B cell (primary cell): ENCODE measurements around the gene TMEM132E. TPM values are rescaled to one million over a fixed set of nuclear protein-coding genes. Genes with fewer than 3 reads are reported as not detected.

Source experiments
- ATAC-seq: fragments of 200-7000 bp; cut with Tn5 transposase; one replicate; pipeline ENCODE4 v1.10.0; 2021; ENCODE audit warnings: low read depth, mild to moderate bottlenecking, moderate number of reproducible peaks, moderate library complexity
- CTCF ChIA-PET: fragments of 350-600 bp; sonication (Branson Sonifier 250); formaldehyde crosslinking; loops from one replicate; lab custom pipeline; 2021; ENCODE audit warnings: antibody characterized with exemption, inconsistent platforms; lab: Charles Lee
- POLR2A ChIA-PET: fragments of 350-600 bp; sonication (Branson Sonifier 250); formaldehyde crosslinking; loops from one replicate; lab custom pipeline; 2021; ENCODE audit warnings: antibody characterized with exemption; lab: Charles Lee
- DNase-seq: peaks from one replicate; pipeline ENCODE4 v3.0.0; 2013
- H2AFZ ChIP-seq: 2 replicates; pipeline ENCODE4 v1.6.1; 2012; ENCODE audit warnings: mild to moderate bottlenecking, low read depth, low read length; ENCODE audit not compliant: insufficient read depth, poor library complexity, severe bottlenecking
- H3K27ac ChIP-seq, 2 donors: 1 replicate in 1 of 2; 2 replicates in 1 of 2; pipeline ENCODE4 v1.5.1; 2012 to 2013; ENCODE audit warnings: low read length in 2 of 2, mild to moderate bottlenecking in 2 of 2, moderate library complexity in 1 of 2
- H3K27me3 ChIP-seq, 4 experiments: fragments of 200-600 bp in 1 of 4; sonication (generic) in 1 of 4; replicated peaks in 1 of 4; 1 replicate in 2 of 4; 2 replicates in 2 of 4; pipeline versions ENCODE4 v1.6.1 to v1.7.0; 2013 to 2016; ENCODE audit warnings: low read length in 3 of 4, mild to moderate bottlenecking in 2 of 4, mixed read lengths in 1 of 4, moderate library complexity in 1 of 4; ENCODE audit not compliant: insufficient read depth in 4 of 4, control insufficient read depth in 3 of 4; ENCODE audit errors: control extremely low read depth in 1 of 4
- H3K36me3 ChIP-seq, 2 experiments: replicated peaks in 1 of 2; 1 replicate in 1 of 2; 2 replicates in 1 of 2; pipeline versions ENCODE4 v1.6.1 to v1.7.1; 2013; ENCODE audit warnings: low read length in 1 of 2; ENCODE audit not compliant: insufficient read depth in 2 of 2, control insufficient read depth in 1 of 2; ENCODE audit errors: control extremely low read depth in 1 of 2, extremely low read depth in 1 of 2
- H3K4me1 ChIP-seq, 2 donors: fragments of 200-600 bp in 1 of 2; sonication (generic) in 1 of 2; 1 replicate in 1 of 2; 2 replicates in 1 of 2; pipeline versions ENCODE4 v1.5.1 to v1.6.1; 2013 to 2017; ENCODE audit warnings: low read length in 2 of 2; ENCODE audit not compliant: control insufficient read depth in 2 of 2, insufficient read depth in 2 of 2
- H3K4me2 ChIP-seq: replicated peaks from 2 replicates; pipeline ENCODE3; 2012; ENCODE audit warnings: mild to moderate bottlenecking, low read depth, low read length; ENCODE audit not compliant: poor library complexity, severe bottlenecking
- H3K4me3 ChIP-seq, 5 experiments: fragments of 200-600 bp in 1 of 5; sonication (generic) in 1 of 5; 1 replicate in 3 of 5; 2 replicates in 2 of 5; pipeline versions ENCODE4 v1.5.1 to v1.7.0; 2011 to 2016; ENCODE audit warnings: low read length in 4 of 5, mild to moderate bottlenecking in 4 of 5, low read depth in 2 of 5, control low read depth in 1 of 5, moderate library complexity in 1 of 5; ENCODE audit not compliant: insufficient read depth in 1 of 5; ENCODE audit errors: control extremely low read depth in 1 of 5, extremely low read depth in 1 of 5
- H3K79me2 ChIP-seq: fragments of 200-600 bp; sonication (generic); one replicate; pipeline ENCODE4 v1.6.0; 2016; ENCODE audit warnings: low read length; ENCODE audit not compliant: control insufficient read depth, insufficient read depth
- H3K9ac ChIP-seq: fragments of 200-600 bp; sonication (generic); 2 replicates; pipeline ENCODE4 v1.6.1; 2017; ENCODE audit warnings: mild to moderate bottlenecking, low read length, moderate library complexity
- H3K9me3 ChIP-seq, 3 donors: one replicate each; pipeline versions ENCODE4 v1.6.1 to v1.7.1; 2013; ENCODE audit warnings: low read length in 2 of 3; ENCODE audit not compliant: control insufficient read depth in 2 of 3, insufficient read depth in 1 of 3; ENCODE audit errors: control extremely low read depth in 1 of 3
- H4K20me1 ChIP-seq: 2 replicates; pipeline ENCODE4 v1.6.0; 2012; ENCODE audit warnings: mild to moderate bottlenecking, low read length; ENCODE audit not compliant: insufficient read depth, control insufficient read depth, poor library complexity, severe bottlenecking
- H3K27ac Mint-ChIP-seq: one replicate; pipeline ENCODE4 v1.8.0; 2021; ENCODE audit warnings: mixed read lengths
- H3K27me3 Mint-ChIP-seq: one replicate; pipeline ENCODE4 v1.8.0; 2021; ENCODE audit warnings: mixed read lengths
- H3K4me1 Mint-ChIP-seq: one replicate; pipeline ENCODE4 v1.8.0; 2021; ENCODE audit warnings: mixed read lengths
- H3K4me3 Mint-ChIP-seq: one replicate; pipeline ENCODE4 v1.8.0; 2021; ENCODE audit warnings: mixed read lengths
- H3K9me3 Mint-ChIP-seq: one replicate; pipeline ENCODE4 v1.8.0; 2022; ENCODE audit warnings: mixed read lengths; ENCODE audit not compliant: insufficient read depth
- EZH2 ChIP-seq: IDR thresholded peaks from 2 replicates; pipeline ENCODE4 v1.6.1; 2012; ENCODE audit warnings: borderline replicate concordance, low read depth, mild to moderate bottlenecking, moderate library complexity, low read length; ENCODE audit not compliant: insufficient read depth, poor library complexity, severe bottlenecking
- WGBS: methylation state at CpG from one replicate; pipeline ENCODE4 v1.1.5; 2013; ENCODE audit warnings: missing lambda C conversion rate; ENCODE audit not compliant: insufficient coverage; 5-methylcytosine and 5-hydroxymethylcytosine counted together
- intact Hi-C: fragments of 100-400 bp; cut with micrococcal nuclease; formaldehyde crosslinking; loops from one replicate; pipeline ENCODE4 v1.10.0; 2022
- polyA plus RNA-seq: library from polyadenylated mRNA; depleted of rRNA; stranded (reverse); fragments of >200 nt; gene quantifications from 2 replicates; pipeline ENCODE4 v1.2.3, GENCODE V29; 2012
- total RNA-seq, 2 donors: library from RNA; stranded (reverse); fragments of 120-200 nt in 1 of 2; gene quantifications; 1 replicate in 1 of 2; 2 replicates in 1 of 2; pipeline versions ENCODE4 v1.2.3 to v1.2.4, GENCODE V29; 2013 to 2022
- TF ChIP-seq, protein P1 (sequence below): fragments of 200-600 bp; IDR thresholded peaks from one replicate; pipeline ENCODE4 v1.8.0; 2022; ENCODE audit warnings: antibody characterized with exemption, mild to moderate bottlenecking

The TMEM132E gene
- total and polyA plus RNA-seq, 2 donors (not counting 1 experiment from before 2014, with no cell fraction given): not detected

DNA sequence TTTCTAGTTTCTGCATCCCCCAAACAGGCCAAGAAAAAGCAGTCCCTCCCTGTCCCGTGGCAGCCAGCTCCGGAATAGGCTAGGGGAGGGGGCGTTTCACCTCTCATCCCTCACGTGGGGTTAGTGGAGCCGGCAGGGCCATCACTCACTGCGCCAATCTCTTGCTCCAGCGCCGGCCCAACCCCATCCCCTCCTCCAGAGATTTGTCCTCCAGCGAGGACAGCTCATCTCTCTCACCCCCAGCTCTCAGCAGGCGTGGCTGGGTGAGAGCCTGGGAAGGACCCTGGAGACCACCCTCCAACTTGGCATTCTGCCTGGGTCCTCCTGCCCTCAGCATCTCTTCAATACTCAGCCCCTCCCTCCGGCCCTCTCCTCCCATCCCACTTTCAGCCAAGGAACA, 74.1 kb downstream of the TMEM132E start:
- no peaks in the 10 kb centered on the region for H3K9me3 ChIP-seq
- ChIA-PET CTCF (interaction anchor here (2.5 kb wide), 1 partner anchor 15 kb away, joined by 7 read pairs; no protein-coding TSS in a partner anchor), POLR2A (no interaction called here)
- DNase-seq (no peak), ATAC-seq (no peak)
- intact Hi-C loops: no loop called here
- Mint-ChIP-seq H3K27me3 (peaks cover 33% of the 10 kb centered on the region), H3K4me1 (no peaks in the 10 kb centered on the region), H3K27ac (no peak overlapping the region), H3K4me3 (no peak overlapping the region), H3K9me3 (no peaks in the 10 kb centered on the region)
- H3K4me3 ChIP-seq: no peak overlapping the region
- no peak overlapping the region for H2AFZ ChIP-seq
- H3K4me2 ChIP-seq: no peak overlapping the region
- no peaks in the 10 kb centered on the region for H3K4me1 ChIP-seq
- H3K27ac ChIP-seq: no peak overlapping the region
- H4K20me1 ChIP-seq: no peaks in the 10 kb centered on the region
- peaks cover 0 to 7% (median 0%) of the 10 kb centered on the region in 4 experiments for H3K27me3 ChIP-seq
- H3K79me2 ChIP-seq: no peaks in the 10 kb centered on the region
- H3K36me3 ChIP-seq: no peaks in the 10 kb centered on the region
- WGBS: 84% methylated on average over 7 of the region's 11 CpGs
- TF ChIP-seq EZH2: no peak
- TF ChIP-seq, protein P1, sequence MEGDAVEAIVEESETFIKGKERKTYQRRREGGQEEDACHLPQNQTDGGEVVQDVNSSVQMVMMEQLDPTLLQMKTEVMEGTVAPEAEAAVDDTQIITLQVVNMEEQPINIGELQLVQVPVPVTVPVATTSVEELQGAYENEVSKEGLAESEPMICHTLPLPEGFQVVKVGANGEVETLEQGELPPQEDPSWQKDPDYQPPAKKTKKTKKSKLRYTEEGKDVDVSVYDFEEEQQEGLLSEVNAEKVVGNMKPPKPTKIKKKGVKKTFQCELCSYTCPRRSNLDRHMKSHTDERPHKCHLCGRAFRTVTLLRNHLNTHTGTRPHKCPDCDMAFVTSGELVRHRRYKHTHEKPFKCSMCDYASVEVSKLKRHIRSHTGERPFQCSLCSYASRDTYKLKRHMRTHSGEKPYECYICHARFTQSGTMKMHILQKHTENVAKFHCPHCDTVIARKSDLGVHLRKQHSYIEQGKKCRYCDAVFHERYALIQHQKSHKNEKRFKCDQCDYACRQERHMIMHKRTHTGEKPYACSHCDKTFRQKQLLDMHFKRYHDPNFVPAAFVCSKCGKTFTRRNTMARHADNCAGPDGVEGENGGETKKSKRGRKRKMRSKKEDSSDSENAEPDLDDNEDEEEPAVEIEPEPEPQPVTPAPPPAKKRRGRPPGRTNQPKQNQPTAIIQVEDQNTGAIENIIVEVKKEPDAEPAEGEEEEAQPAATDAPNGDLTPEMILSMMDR: no peak
- no peak overlapping the region for H3K9ac ChIP-seq

GRCh38 chr17:34654276-34654880, 75.0 kb downstream of the TMEM132E start:
- Mint-ChIP-seq H3K4me3 (no peak overlapping the region), H3K27me3 (peaks cover 35% of the 10 kb centered on the region), H3K9me3 (no peaks in the 10 kb centered on the region), H3K4me1 (no peaks in the 10 kb centered on the region), H3K27ac (no peak overlapping the region)
- no peak for DNase-seq
- Histone ChIP-seq H3K4me3 (no peak overlapping the region), H2AFZ (no peak overlapping the region), H3K4me1 (no peaks in the 10 kb centered on the region), H4K20me1 (no peaks in the 10 kb centered on the region), H3K9ac (no peak overlapping the region), H3K79me2 (no peaks in the 10 kb centered on the region), H3K36me3 (no peaks in the 10 kb centered on the region), H3K27ac (no peak overlapping the region), H3K4me2 (no peak overlapping the region), H3K9me3 (no peaks in the 10 kb centered on the region), H3K27me3 (peaks cover 0 to 7% (median 0%) of the 10 kb centered on the region in 4 experiments)
- ATAC-seq: no peak
- TF ChIP-seq, protein P1: no peak
- no peak for TF ChIP-seq EZH2
- ChIA-PET CTCF (interaction anchor here (2.5 kb wide), 1 partner anchor 16 kb away, joined by 7 read pairs; no protein-coding TSS in a partner anchor), POLR2A (no interaction called here)
- intact Hi-C loops: no loop called here
- 55% methylated on average over 3 of the region's 4 CpGs for WGBS
